AG04450 (cell line): ENCODE data around the gene ZNF239. TPM values are rescaled to one million over a fixed set of nuclear protein-coding genes. Genes with fewer than 3 reads are reported as not detected.

Experiments used
- CTCF ChIA-PET: fragments of 300-600, 350-600 bp; formaldehyde crosslinking; extraction: SDS; loops from one replicate; lab custom pipeline; 2022; ENCODE audit warnings: antibody characterized with exemption, inconsistent platforms; lab: Charles Lee
- POLR2A ChIA-PET: fragments of 350-600 bp; formaldehyde crosslinking; extraction: SDS; loops from one replicate; lab custom pipeline; 2021; ENCODE audit warnings: antibody characterized with exemption, inconsistent platforms; lab: Yijun Ruan, JAX
- DNase-seq: peaks from one replicate; pipeline ENCODE4 v3.0.0-alpha.2; 2011; ENCODE audit warnings: low read depth, low spot score
- H3K27ac ChIP-seq: one replicate; pipeline ENCODE4 v1.5.1; 2012; ENCODE audit warnings: low read depth, low read length, control low read depth
- H3K27me3 ChIP-seq: one replicate; pipeline ENCODE4 v1.6.0; 2012; ENCODE audit warnings: low read length; ENCODE audit not compliant: control insufficient read depth, insufficient read depth
- H3K4me3 ChIP-seq: 2 replicates; pipeline ENCODE4 v1.5.1; 2011; ENCODE audit warnings: mild to moderate bottlenecking, low read depth, low read length, control low read depth
- H3K9me3 ChIP-seq: 2 replicates; pipeline ENCODE4 v1.5.1; 2012; ENCODE audit warnings: low read length; ENCODE audit not compliant: control insufficient read depth, insufficient read depth
- CTCF ChIP-seq: IDR thresholded peaks from 2 replicates; pipeline ENCODE4 v1.5.1; 2011; ENCODE audit warnings: low read depth, low read length, control low read depth, inconsistent platforms
- polyA minus RNA-seq: library from RNA; depleted of rRNA, polyadenylated mRNA; stranded (reverse); fragments of >200 nt; gene quantifications from 2 replicates; pipeline ENCODE4 v1.2.3, GENCODE V29; 2011; rRNA and poly(A)+ RNA removed
- polyA plus RNA-seq: library from polyadenylated mRNA; depleted of rRNA; stranded (reverse); fragments of >200 nt; gene quantifications from 2 replicates; pipeline ENCODE4 v1.2.3, GENCODE V29; 2011; rRNA removed

ZNF239 gene
- 6.4 and 6.9 TPM in 2 replicates for polyA plus RNA-seq
- polyA minus RNA-seq = 5.8 and 6.9 TPM in 2 replicates

GRCh38 chr10:43574001-43574892 lies at the start of gene ZNF239:
Gene ZNF239, minus strand, starts transcription at chr10:43574616. Its CDS starts 16,537 bp downstream, at chr10:43558079.
- peak within 1 kb of the TSS; percentile 68 for H3K4me3 ChIP-seq
- TF ChIP-seq CTCF = no peak
- ChIA-PET CTCF (interaction anchor here (0.8 kb wide), 1 partner anchor 1434 kb away, joined by 3 read pairs; no protein-coding TSS in a partner anchor), POLR2A (interaction anchor here (1.7 kb wide), 1 partner anchor 75 kb away, joined by 3 read pairs; the partner anchor contains the start of gene ZNF32)
- H3K9me3 ChIP-seq = no peaks in the 10 kb centered on the region; the same call in 1 of the 2 replicates
- no peaks in the 10 kb centered on the region for H3K27me3 ChIP-seq
- peak; percentile 61 for DNase-seq
- H3K27ac ChIP-seq = peak within 1 kb of the TSS; percentile 33

GRCh38 chr10:43623351-43623750 lies 48.9 kb upstream of the ZNF239 start:
- Histone ChIP-seq H3K27me3 (no peaks in the 10 kb centered on the region), H3K27ac (no peak overlapping the region), H3K4me3 (no peak overlapping the region; the same call in 1 of the 2 replicates), H3K9me3 (peaks cover 5% of the 10 kb centered on the region)
- POLR2A ChIA-PET = no interaction called here
- no peak for TF ChIP-seq CTCF
- CTCF ChIA-PET = no interaction called here
- no peak for DNase-seq

GRCh38 chr10:43622038-43622437 lies 47.6 kb upstream of the ZNF239 start:
- TF ChIP-seq CTCF = no peak
- Histone ChIP-seq H3K9me3 (peaks cover 14% of the 10 kb centered on the region), H3K4me3 (no peak overlapping the region), H3K27ac (no peak overlapping the region), H3K27me3 (no peaks in the 10 kb centered on the region)
- no peak for DNase-seq
- ChIA-PET POLR2A (no interaction called here), CTCF (no interaction called here)

GRCh38 chr10:43619368-43619767 lies 45.0 kb upstream of the ZNF239 start:
- no peak for DNase-seq
- Histone ChIP-seq H3K27me3 (no peaks in the 10 kb centered on the region), H3K9me3 (peaks cover 28% of the 10 kb centered on the region), H3K27ac (no peak overlapping the region), H3K4me3 (no peak overlapping the region)
- CTCF ChIA-PET = no interaction called here
- no peak for TF ChIP-seq CTCF
- POLR2A ChIA-PET = no interaction called here
